ENCODE results near the gene RNF208.

- TF ChIP-seq CTCF (IDR thresholded peaks at IDR 0.05 in 4 of 5, conservative IDR thresholded peaks at IDR 0.05 in 1 of 5) (no peak), POLR2A (IDR thresholded peaks at IDR 0.05) (no peak)
These were observed 6.5 kb upstream of the RNF208 start for GRCh38 chr9:137228506-137228967.

Data from gastrocnemius medialis (tissue), 4 donors.